Neural progenitor cell (in vitro differentiated cells): ENCODE measurements around the gene ABCB6.

Experiments
- EZH2 ChIP-seq: fragments of 200-600 bp; sonication (generic); IDR thresholded peaks from 2 replicates; pipeline ENCODE4 v1.6.1; 2017; ENCODE audit warnings: antibody characterized with exemption, mild to moderate bottlenecking, moderate library complexity
- EZH2phosphoT487 ChIP-seq: fragments of 200-600 bp; sonication (generic); IDR thresholded peaks from 2 replicates; pipeline ENCODE4 v1.6.1; 2017; ENCODE audit warnings: antibody characterized with exemption
- TF ChIP-seq, protein P1 (sequence below): fragments of 200-600 bp; sonication (generic); IDR thresholded peaks from 2 replicates; pipeline ENCODE4 v1.5.1; 2017; ENCODE audit warnings: antibody characterized with exemption, mild to moderate bottlenecking

DNA sequence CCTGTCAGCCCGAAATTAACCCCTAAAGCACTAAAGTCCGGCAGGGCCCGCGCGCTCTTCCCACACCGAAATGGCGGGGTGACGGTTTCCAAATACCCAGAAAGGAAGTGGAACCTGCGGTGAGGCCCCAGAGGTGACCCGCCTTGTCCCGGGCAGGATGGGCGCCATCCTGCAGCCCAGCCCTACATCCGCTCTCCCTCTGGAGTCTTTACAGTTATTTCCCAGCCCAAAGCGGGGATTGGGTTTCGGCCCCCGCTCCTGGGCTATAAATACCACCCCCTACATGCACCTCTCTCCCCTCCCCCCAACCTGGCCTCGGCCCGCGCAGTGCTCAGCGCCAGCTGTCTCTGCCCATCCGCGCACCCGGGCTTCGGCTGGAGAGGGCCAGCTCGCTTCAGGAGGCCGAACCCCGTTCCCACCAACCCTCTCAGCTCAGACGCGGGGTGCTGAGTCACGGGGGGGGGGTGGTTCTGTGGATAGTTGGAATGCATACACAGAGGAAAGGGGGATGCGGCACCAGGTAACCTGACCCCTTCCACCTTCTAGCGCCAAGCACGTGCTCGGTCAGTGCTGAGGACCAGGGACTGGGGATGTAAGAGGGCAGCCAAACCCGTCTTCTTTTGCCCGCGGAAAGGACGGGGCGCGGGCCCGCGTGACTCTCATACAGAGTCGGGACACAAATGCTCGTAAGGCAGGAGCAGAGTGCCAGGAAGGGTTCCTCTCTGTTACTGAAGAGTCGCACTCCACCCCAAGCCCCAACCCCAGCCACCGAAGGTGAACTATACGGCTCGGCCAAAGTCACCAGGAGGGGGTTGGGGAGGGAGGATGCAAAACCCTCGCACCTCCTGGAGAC, 34.4 kb upstream of the ABCB6 start, which contains the start of gene TUBA4B:
- TF ChIP-seq, protein P1, sequence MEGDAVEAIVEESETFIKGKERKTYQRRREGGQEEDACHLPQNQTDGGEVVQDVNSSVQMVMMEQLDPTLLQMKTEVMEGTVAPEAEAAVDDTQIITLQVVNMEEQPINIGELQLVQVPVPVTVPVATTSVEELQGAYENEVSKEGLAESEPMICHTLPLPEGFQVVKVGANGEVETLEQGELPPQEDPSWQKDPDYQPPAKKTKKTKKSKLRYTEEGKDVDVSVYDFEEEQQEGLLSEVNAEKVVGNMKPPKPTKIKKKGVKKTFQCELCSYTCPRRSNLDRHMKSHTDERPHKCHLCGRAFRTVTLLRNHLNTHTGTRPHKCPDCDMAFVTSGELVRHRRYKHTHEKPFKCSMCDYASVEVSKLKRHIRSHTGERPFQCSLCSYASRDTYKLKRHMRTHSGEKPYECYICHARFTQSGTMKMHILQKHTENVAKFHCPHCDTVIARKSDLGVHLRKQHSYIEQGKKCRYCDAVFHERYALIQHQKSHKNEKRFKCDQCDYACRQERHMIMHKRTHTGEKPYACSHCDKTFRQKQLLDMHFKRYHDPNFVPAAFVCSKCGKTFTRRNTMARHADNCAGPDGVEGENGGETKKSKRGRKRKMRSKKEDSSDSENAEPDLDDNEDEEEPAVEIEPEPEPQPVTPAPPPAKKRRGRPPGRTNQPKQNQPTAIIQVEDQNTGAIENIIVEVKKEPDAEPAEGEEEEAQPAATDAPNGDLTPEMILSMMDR, result no peak
- TF ChIP-seq EZH2 (peak; percentile 69), EZH2phosphoT487 (peak; percentile 73)
